Liver (tissue), 3 donors: ENCODE results near the gene PARD6A.

Experiments used
- ATF3 ChIP-seq: IDR thresholded peaks from 2 replicates; pipeline ENCODE4 v1.6.1; 2016; ENCODE audit warnings: antibody characterized with exemption
- CTCF ChIP-seq: fragments of 150-350 bp; IDR thresholded peaks from 2 replicates; pipeline ENCODE4 v1.5.1; 2017; ENCODE audit warnings: improper control_type of control experiment, low read depth, low read length; ENCODE audit not compliant: missing input control
- EGR1 ChIP-seq, 2 donors: IDR thresholded peaks; 2 replicates each; pipeline ENCODE4 v1.6.1; 2016 to 2018; ENCODE audit warnings: antibody characterized with exemption in 2 of 2, low read depth in 2 of 2
- GABPA ChIP-seq, 2 donors: IDR thresholded peaks in 1 of 2; conservative IDR thresholded peaks in 1 of 2; 2 replicates each; pipeline ENCODE4 v1.6.1; 2016; ENCODE audit warnings: antibody characterized with exemption in 2 of 2, mild to moderate bottlenecking in 1 of 2, moderate library complexity in 1 of 2
- JUND ChIP-seq, 2 donors: IDR thresholded peaks; 2 replicates each; pipeline ENCODE4 v1.6.1; 2016; ENCODE audit warnings: antibody characterized with exemption in 2 of 2
- MAX ChIP-seq: IDR thresholded peaks from 2 replicates; pipeline ENCODE4 v1.6.1; 2016; ENCODE audit warnings: antibody characterized with exemption
- NR2F2 ChIP-seq: IDR thresholded peaks from 2 replicates; pipeline ENCODE4 v1.6.1; 2016; ENCODE audit warnings: antibody characterized with exemption
- RAD21 ChIP-seq, 2 donors: IDR thresholded peaks; 2 replicates each; pipeline ENCODE4 v1.6.1; 2016; ENCODE audit warnings: antibody characterized with exemption in 2 of 2, mild to moderate bottlenecking in 2 of 2
- REST ChIP-seq: IDR thresholded peaks from 2 replicates; pipeline ENCODE4 v1.6.1; 2016; ENCODE audit warnings: antibody characterized with exemption, mild to moderate bottlenecking
- SP1 ChIP-seq: IDR thresholded peaks from 2 replicates; pipeline ENCODE4 v1.6.1; 2018; ENCODE audit warnings: antibody characterized with exemption, mild to moderate bottlenecking
- TAF1 ChIP-seq: conservative IDR thresholded peaks from 2 replicates; pipeline ENCODE4 v1.6.1; 2016; ENCODE audit warnings: antibody characterized with exemption, mild to moderate bottlenecking
- YY1 ChIP-seq: IDR thresholded peaks from 2 replicates; pipeline ENCODE4 v1.6.1; 2016; ENCODE audit warnings: antibody characterized with exemption, mild to moderate bottlenecking
- donor health status: healthy.
- donor health status: healthy.

- no peak for TF ChIP-seq TAF1
- no peak for TF ChIP-seq RAD21 (IDR thresholded peaks at IDR 0.05)
- no peak for TF ChIP-seq CTCF
- no peak for TF ChIP-seq JUND (IDR thresholded peaks at IDR 0.05)
- TF ChIP-seq SP1: no peak
- no peak for TF ChIP-seq GABPA (IDR thresholded peaks at IDR 0.05 in 1 of 2, conservative IDR thresholded peaks at IDR 0.05 in 1 of 2)
- TF ChIP-seq MAX: no peak
- TF ChIP-seq REST: no peak
- TF ChIP-seq NR2F2: no peak
- no peak for TF ChIP-seq YY1
- TF ChIP-seq EGR1 (IDR thresholded peaks at IDR 0.05; ENCODE audit: low read depth in 2 of 2): no peak
- no peak for TF ChIP-seq ATF3
Measured at GRCh38 chr16:67649494-67649931, 11.2 kb upstream of the PARD6A start.
